K562 (cell line): ENCODE measurements around the gene RAPGEF5. TPM values are rescaled to one million over a fixed set of nuclear protein-coding genes. Genes with fewer than 3 reads are reported as not detected.

Source experiments
- CHD2 ChIP-seq: IDR thresholded peaks from 2 replicates; pipeline ENCODE4 v1.6.1; 2011; ENCODE audit warnings: low read depth, low read length
- FOXK2 ChIP-seq, 2 experiments: fragments of 450-650 bp; IDR thresholded peaks in 1 of 2; conservative IDR thresholded peaks in 1 of 2; 2 replicates each; pipeline ENCODE4 v1.6.1; 2016; ENCODE audit warnings: low read depth in 2 of 2, mild to moderate bottlenecking in 1 of 2
- SMARCA5 ChIP-seq: fragments of 450-650 bp; IDR thresholded peaks from 2 replicates; pipeline ENCODE4 v1.6.1; 2016
- SNIP1 ChIP-seq: fragments of 450-650 bp; IDR thresholded peaks from 2 replicates; pipeline ENCODE4 v1.7.1; 2017; ENCODE audit warnings: low read depth, mild to moderate bottlenecking
- ZNF12 ChIP-seq: sonication (generic); formaldehyde crosslinking; IDR thresholded peaks from 2 replicates; pipeline ENCODE4 v1.4.0; 2020; ENCODE audit warnings: mild to moderate bottlenecking, missing genetic modification reagents
- ZNF133 ChIP-seq: fragments of 250-450 bp; sonication (Bioruptor Pico); IDR thresholded peaks from 2 replicates; pipeline ENCODE4 v1.4.0; 2020; ENCODE audit warnings: mild to moderate bottlenecking
- ZNF695 ChIP-seq: fragments of 450-650 bp; formaldehyde crosslinking; IDR thresholded peaks from 2 replicates; pipeline ENCODE4 v1.4.0; 2020; ENCODE audit warnings: mild to moderate bottlenecking, moderate library complexity
- polyA plus RNA-seq, 8 experiments: library from polyadenylated mRNA; depleted of rRNA in 4 of 8; stranded (reverse) in 5 of 8; unstranded in 3 of 8; fragments of >200 nt; fragmentation: Nextera tagmentation in 2 of 8; fragmentation: Illumina TruSeq in 1 of 8; extraction: Ambion mirVana in 2 of 8; extraction: Trizol in 1 of 8; gene quantifications; 2 replicates each; pipeline versions ENCODE4 v1.2.1 to v1.2.3, GENCODE V29; 2011 to 2014; ENCODE audit warnings: inconsistent platforms in 1 of 8, missing spikeins in 1 of 8
- total RNA-seq, 7 experiments: library from RNA; depleted of rRNA in 6 of 7; stranded (reverse); fragments of >200 nt in 6 of 7; fragmentation: Illumina TruSeq in 2 of 7; extraction: Trizol in 2 of 7; gene quantifications; 2 replicates each; pipeline versions ENCODE4 v1.2.1 to v1.2.3, GENCODE V29; 2011 to 2021; ENCODE audit warnings: low replicate concordance in 1 of 7
- TF ChIP-seq, protein P1 (sequence below), 2 experiments: fragments of 450-650 bp; IDR thresholded peaks; 2 replicates each; pipeline ENCODE4 v1.6.1; 2016; ENCODE audit warnings: mild to moderate bottlenecking in 2 of 2, borderline replicate concordance in 1 of 2, low read depth in 1 of 2, moderate library complexity in 1 of 2
- TF ChIP-seq, protein P2 (sequence below): sonication (generic); formaldehyde crosslinking; IDR thresholded peaks from 2 replicates; pipeline ENCODE4 v1.8.0; 2023; ENCODE audit warnings: mild to moderate bottlenecking, missing genetic modification reagents
- TF ChIP-seq, protein P3 (sequence below): fragments of 200-800 bp; sonication (Bioruptor generic); IDR thresholded peaks from 2 replicates; pipeline ENCODE4 v1.6.1; 2017; ENCODE audit warnings: missing genetic modification characterization, missing compliant biosample characterization
- TF ChIP-seq, protein P4 (sequence below): fragments of 450-650 bp; IDR thresholded peaks from 2 replicates; pipeline ENCODE4 v1.6.1; 2016
- TF ChIP-seq, protein P5 (sequence below): fragments of 250-450 bp; sonication (Bioruptor Pico); IDR thresholded peaks from 2 replicates; pipeline ENCODE4 v1.8.0; 2021; ENCODE audit warnings: mild to moderate bottlenecking, moderate library complexity

The RAPGEF5 gene
- total and polyA plus RNA-seq, 9 of the 15 experiments (the other 6 are each of a cell fraction or from before 2014, with no cell fraction given) = 0.39 to 2.0 (median 1.1) TPM

DNA sequence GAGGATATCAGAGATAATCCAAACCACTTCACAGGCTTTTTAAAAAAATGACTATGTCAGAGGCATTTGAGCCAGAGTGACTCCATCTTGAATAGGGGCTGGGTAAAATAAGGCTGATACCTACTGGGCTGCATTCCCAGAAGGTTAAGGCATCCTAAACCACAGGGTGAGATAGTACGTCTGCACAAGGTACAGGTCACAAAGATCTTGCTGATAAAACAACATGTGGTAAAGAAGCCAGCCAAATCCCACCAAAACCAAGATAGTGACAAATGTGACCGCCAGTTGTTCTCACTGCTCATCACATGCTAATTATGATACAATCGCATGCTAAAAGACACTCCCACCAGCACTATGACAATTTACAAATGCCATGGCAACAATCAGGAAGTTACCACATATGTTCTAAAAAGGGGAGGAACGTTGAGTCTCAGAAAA, 177.5 kb downstream of the RAPGEF5 start (continued):
- TF ChIP-seq, protein P1, sequence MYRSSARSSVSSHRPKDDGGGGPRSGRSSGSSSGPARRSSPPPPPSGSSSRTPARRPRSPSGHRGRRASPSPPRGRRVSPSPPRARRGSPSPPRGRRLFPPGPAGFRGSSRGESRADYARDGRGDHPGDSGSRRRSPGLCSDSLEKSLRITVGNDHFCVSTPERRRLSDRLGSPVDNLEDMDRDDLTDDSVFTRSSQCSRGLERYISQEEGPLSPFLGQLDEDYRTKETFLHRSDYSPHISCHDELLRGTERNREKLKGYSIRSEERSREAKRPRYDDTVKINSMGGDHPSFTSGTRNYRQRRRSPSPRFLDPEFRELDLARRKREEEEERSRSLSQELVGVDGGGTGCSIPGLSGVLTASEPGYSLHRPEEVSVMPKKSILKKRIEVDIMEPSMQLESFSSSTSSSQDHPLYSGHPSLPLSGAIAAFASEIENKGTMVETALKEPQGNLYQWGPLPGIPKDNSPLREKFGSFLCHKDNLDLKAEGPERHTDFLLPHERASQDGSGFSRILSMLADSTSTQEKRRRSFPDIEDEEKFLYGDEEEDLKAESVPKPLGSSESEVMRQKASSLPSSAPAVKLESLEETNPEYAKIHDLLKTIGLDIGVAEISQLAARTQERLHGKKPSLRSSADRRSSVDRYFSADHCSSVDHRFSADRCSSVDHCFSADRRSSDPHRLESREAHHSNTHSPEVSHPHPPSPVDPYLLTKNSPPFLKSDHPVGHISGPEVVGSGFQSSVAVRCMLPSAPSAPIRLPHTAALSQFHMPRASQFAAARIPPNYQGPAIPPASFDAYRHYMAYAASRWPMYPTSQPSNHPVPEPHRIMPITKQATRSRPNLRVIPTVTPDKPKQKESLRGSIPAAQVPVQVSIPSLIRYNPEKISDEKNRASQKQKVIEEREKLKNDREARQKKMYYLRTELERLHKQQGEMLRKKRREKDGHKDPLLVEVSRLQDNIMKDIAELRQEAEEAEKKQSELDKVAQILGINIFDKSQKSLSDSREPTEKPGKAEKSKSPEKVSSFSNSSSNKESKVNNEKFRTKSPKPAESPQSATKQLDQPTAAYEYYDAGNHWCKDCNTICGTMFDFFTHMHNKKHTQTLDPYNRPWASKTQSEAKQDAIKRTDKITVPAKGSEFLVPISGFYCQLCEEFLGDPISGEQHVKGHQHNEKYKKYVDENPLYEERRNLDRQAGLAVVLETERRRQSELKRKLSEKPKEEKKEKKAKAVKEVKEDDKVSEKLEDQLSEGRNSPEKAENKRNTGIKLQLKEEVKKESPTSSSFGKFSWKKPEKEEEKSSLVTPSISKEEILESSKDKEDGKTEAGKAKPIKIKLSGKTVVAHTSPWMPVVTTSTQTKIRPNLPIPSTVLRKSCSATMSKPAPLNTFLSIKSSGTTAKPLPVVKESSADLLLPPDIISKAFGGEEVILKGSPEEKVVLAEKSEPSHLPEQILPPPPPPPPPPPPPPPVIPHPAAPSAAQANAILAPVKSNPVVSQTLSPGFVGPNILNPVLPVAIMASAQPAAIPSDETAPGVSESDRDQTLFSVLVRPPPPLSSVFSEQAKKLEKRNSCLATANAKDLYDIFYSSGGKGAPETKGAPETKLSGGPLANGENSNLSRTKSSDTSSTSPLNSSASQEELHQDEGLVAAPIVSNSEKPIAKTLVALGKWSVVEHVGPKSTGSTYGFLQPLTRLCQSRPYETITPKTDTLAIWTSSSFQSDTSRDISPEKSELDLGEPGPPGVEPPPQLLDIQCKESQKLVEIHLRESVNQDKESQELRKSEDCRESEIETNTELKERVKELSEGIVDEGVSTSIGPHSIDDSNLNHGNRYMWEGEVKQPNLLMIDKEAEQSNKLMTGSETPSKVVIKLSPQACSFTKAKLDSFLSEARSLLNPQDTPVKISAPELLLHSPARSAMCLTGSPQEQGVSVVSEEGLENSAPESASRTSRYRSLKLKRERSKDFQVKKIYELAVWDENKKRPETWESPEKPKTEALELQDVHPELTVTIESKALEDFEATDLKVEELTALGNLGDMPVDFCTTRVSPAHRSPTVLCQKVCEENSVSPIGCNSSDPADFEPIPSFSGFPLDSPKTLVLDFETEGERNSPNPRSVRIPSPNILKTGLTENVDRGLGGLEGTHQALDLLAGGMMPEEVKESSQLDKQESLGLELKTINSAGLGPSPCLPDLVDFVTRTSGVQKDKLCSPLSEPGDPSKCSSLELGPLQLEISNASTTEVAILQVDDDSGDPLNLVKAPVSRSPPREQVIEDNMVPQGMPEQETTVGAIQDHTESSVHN (IDR thresholded peaks at IDR 0.05; ENCODE audit: borderline replicate concordance in 1 of 2, low read depth in 1 of 2) = no peak
- TF ChIP-seq CHD2 (no peak), ZNF133 (CRISPR knock-in tag) (no peak), FOXK2 (conservative IDR thresholded peaks at IDR 0.05 in 1 of 2, IDR thresholded peaks at IDR 0.05 in 1 of 2; ENCODE audit: low read depth in 2 of 2) (no peak), ZNF695 (CRISPR knock-in tag) (peak; percentile 79; the same call in 1 of the 2 replicates), ZNF12 (CRISPR knock-in tag) (no peak), SMARCA5 (no peak), SNIP1 (no peak)
- TF ChIP-seq, protein P2, sequence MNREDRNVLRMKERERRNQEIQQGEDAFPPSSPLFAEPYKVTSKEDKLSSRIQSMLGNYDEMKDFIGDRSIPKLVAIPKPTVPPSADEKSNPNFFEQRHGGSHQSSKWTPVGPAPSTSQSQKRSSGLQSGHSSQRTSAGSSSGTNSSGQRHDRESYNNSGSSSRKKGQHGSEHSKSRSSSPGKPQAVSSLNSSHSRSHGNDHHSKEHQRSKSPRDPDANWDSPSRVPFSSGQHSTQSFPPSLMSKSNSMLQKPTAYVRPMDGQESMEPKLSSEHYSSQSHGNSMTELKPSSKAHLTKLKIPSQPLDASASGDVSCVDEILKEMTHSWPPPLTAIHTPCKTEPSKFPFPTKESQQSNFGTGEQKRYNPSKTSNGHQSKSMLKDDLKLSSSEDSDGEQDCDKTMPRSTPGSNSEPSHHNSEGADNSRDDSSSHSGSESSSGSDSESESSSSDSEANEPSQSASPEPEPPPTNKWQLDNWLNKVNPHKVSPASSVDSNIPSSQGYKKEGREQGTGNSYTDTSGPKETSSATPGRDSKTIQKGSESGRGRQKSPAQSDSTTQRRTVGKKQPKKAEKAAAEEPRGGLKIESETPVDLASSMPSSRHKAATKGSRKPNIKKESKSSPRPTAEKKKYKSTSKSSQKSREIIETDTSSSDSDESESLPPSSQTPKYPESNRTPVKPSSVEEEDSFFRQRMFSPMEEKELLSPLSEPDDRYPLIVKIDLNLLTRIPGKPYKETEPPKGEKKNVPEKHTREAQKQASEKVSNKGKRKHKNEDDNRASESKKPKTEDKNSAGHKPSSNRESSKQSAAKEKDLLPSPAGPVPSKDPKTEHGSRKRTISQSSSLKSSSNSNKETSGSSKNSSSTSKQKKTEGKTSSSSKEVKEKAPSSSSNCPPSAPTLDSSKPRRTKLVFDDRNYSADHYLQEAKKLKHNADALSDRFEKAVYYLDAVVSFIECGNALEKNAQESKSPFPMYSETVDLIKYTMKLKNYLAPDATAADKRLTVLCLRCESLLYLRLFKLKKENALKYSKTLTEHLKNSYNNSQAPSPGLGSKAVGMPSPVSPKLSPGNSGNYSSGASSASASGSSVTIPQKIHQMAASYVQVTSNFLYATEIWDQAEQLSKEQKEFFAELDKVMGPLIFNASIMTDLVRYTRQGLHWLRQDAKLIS (CRISPR knock-in tag) = no peak
- TF ChIP-seq, protein P3, sequence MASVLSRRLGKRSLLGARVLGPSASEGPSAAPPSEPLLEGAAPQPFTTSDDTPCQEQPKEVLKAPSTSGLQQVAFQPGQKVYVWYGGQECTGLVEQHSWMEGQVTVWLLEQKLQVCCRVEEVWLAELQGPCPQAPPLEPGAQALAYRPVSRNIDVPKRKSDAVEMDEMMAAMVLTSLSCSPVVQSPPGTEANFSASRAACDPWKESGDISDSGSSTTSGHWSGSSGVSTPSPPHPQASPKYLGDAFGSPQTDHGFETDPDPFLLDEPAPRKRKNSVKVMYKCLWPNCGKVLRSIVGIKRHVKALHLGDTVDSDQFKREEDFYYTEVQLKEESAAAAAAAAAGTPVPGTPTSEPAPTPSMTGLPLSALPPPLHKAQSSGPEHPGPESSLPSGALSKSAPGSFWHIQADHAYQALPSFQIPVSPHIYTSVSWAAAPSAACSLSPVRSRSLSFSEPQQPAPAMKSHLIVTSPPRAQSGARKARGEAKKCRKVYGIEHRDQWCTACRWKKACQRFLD = peak; percentile 97
- TF ChIP-seq, protein P4, sequence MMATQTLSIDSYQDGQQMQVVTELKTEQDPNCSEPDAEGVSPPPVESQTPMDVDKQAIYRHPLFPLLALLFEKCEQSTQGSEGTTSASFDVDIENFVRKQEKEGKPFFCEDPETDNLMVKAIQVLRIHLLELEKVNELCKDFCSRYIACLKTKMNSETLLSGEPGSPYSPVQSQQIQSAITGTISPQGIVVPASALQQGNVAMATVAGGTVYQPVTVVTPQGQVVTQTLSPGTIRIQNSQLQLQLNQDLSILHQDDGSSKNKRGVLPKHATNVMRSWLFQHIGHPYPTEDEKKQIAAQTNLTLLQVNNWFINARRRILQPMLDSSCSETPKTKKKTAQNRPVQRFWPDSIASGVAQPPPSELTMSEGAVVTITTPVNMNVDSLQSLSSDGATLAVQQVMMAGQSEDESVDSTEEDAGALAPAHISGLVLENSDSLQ = no peak
- TF ChIP-seq, protein P5, sequence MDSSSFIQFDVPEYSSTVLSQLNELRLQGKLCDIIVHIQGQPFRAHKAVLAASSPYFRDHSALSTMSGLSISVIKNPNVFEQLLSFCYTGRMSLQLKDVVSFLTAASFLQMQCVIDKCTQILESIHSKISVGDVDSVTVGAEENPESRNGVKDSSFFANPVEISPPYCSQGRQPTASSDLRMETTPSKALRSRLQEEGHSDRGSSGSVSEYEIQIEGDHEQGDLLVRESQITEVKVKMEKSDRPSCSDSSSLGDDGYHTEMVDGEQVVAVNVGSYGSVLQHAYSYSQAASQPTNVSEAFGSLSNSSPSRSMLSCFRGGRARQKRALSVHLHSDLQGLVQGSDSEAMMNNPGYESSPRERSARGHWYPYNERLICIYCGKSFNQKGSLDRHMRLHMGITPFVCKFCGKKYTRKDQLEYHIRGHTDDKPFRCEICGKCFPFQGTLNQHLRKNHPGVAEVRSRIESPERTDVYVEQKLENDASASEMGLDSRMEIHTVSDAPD = 0 out of 2 replicates have a peak, but pooled peaks have one; percentile 46
